ENCODE data around the gene GFRA4.
A peak's percentile ranks its signal among the peaks of the same experiment; 100 is the strongest.

Gene GFRA4

GRCh38 chr20:3691897-3692296, 28.7 kb upstream of the GFRA4 start:
- Histone ChIP-seq H3K36me3 (ENCODE audit: control insufficient read depth, insufficient read depth, low read length) (no peaks in the 10 kb centered on the region), H3K4me1 (ENCODE audit: control insufficient read depth, insufficient read depth, low read length) (peaks cover 3% of the 10 kb centered on the region; the same call in 1 of the 2 replicates), H3K27me3 (ENCODE audit: control insufficient read depth, insufficient read depth, low read length) (no peaks in the 10 kb centered on the region), H3K4me3 (ENCODE audit: low read depth, low read length) (no peak overlapping the region), H3K9me3 (ENCODE audit: control insufficient read depth, insufficient read depth, low read depth, low read length) (peaks cover 6% of the 10 kb centered on the region), H3K9ac (ENCODE audit: low read length) (no peak overlapping the region), H3K27ac (ENCODE audit: low read depth, low read length) (no peak overlapping the region)

DNA sequence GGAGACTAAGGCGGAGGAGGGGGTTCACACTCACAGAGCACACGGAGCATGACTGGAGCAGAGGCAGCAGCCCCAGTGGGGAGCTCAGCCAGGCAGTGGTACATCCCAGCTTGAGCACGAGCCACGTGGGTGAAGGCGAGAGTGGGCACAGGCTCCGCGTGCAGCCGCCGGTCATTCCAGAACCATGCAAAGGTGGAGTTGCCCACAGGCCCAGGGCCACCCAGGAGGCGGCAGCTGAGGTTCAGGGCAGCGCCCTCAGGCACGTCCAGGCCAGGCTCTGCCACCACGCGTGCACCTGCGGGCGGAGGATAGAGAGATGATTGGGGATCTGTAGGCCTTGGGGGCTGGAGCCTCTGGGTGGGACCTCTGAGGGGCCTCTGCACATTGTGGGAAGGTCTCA, 28.1 kb upstream of the GFRA4 start:
- Histone ChIP-seq H3K9me3 (ENCODE audit: control insufficient read depth, insufficient read depth, low read depth, low read length) (peaks cover 2% of the 10 kb centered on the region), H3K36me3 (ENCODE audit: control insufficient read depth, insufficient read depth, low read length) (no peaks in the 10 kb centered on the region), H3K27me3 (ENCODE audit: control insufficient read depth, insufficient read depth, low read length) (no peaks in the 10 kb centered on the region)

DNA sequence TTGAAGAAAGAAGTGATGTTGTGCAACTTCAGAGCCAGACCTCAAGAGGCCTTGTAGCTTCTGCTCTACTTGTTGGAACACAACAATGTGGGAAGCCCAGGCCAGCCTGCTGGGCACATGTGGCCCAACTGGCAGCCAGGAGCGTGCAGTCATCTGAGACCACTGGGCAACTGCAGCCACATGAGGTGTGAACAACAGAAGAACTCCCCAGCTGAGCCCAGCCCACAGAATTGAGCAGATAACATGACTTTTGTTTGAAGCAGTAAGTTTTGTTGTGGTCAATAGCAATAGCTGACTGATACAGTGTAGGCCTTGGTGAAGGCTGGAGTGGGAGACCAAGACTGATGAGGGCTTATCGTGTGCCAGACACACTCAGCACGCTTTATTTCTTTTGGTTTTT, 27.2 kb upstream of the GFRA4 start:
- Histone ChIP-seq H3K4me3 (ENCODE audit: low read depth, low read length) (no peak overlapping the region), H3K9me3 (ENCODE audit: control insufficient read depth, insufficient read depth, low read depth, low read length) (no peaks in the 10 kb centered on the region), H3K4me1 (ENCODE audit: control insufficient read depth, insufficient read depth, low read length) (peaks cover 4% of the 10 kb centered on the region), H3K27ac (ENCODE audit: low read depth, low read length) (no peak overlapping the region), H3K9ac (ENCODE audit: low read length) (no peak overlapping the region), H3K27me3 (ENCODE audit: control insufficient read depth, insufficient read depth, low read length) (no peaks in the 10 kb centered on the region), H3K36me3 (ENCODE audit: control insufficient read depth, insufficient read depth, low read length) (no peaks in the 10 kb centered on the region)

More for the DNA sequence above, 28.1 kb upstream of the GFRA4 start:
- Histone ChIP-seq H3K27ac (ENCODE audit: low read depth, low read length) (no peak overlapping the region), H3K4me3 (ENCODE audit: low read depth, low read length) (no peak overlapping the region), H3K4me1 (ENCODE audit: control insufficient read depth, insufficient read depth, low read length) (peaks cover 3% of the 10 kb centered on the region; the same call in 1 of the 2 replicates), H3K9ac (ENCODE audit: low read length) (no peak overlapping the region)

DNA sequence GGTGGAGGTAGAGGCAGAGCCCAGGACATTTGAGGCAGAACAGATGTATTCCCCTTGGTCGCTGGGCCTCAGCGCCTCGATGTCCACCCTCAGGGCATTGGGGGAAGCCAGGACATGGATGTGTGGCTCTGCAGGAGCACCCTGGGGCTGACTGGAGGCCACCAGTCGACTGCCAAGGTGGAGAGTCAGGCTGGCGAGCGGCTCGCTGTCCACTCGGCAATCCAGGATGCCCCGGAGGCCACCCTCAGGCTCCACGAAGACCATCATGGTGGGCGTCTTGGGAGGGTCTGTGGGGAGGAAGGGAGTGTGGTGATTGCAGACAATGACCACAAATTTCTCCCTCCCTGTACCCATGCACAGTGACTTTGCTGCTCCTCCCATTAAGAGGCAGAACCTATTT, 26.8 kb upstream of the GFRA4 start:
- H3K9ac ChIP-seq (ENCODE audit: low read length), result no peak overlapping the region
- H3K4me3 ChIP-seq (ENCODE audit: low read depth, low read length), result no peak overlapping the region
- no peak overlapping the region for H3K27ac ChIP-seq (ENCODE audit: low read depth, low read length)
- H3K27me3 ChIP-seq (ENCODE audit: control insufficient read depth, insufficient read depth, low read length), result peaks cover 4% of the 10 kb centered on the region; the same call in 1 of the 2 replicates
- no peaks in the 10 kb centered on the region for H3K36me3 ChIP-seq (ENCODE audit: control insufficient read depth, insufficient read depth, low read length)
- H3K4me1 ChIP-seq (ENCODE audit: control insufficient read depth, insufficient read depth, low read length), result peaks cover 8% of the 10 kb centered on the region
- H3K9me3 ChIP-seq (ENCODE audit: control insufficient read depth, insufficient read depth, low read depth, low read length), result no peaks in the 10 kb centered on the region

- H3K27me3 ChIP-seq (ENCODE audit: control insufficient read depth, insufficient read depth, low read length), result peaks cover 10% of the 10 kb centered on the region; the same call in 1 of the 2 replicates
- no peak overlapping the region for H3K27ac ChIP-seq (ENCODE audit: low read depth, low read length)
- H3K36me3 ChIP-seq (ENCODE audit: control insufficient read depth, insufficient read depth, low read length), result no peaks in the 10 kb centered on the region
- peaks cover 17% of the 10 kb centered on the region for H3K4me1 ChIP-seq (ENCODE audit: control insufficient read depth, insufficient read depth, low read length)
- no peaks in the 10 kb centered on the region for H3K9me3 ChIP-seq (ENCODE audit: control insufficient read depth, insufficient read depth, low read depth, low read length)
- no peak overlapping the region for H3K4me3 ChIP-seq (ENCODE audit: low read depth, low read length)
- H3K9ac ChIP-seq (ENCODE audit: low read length), result no peak overlapping the region
These were observed 24.5 kb upstream of the GFRA4 start for GRCh38 chr20:3687655-3688054.

DNA sequence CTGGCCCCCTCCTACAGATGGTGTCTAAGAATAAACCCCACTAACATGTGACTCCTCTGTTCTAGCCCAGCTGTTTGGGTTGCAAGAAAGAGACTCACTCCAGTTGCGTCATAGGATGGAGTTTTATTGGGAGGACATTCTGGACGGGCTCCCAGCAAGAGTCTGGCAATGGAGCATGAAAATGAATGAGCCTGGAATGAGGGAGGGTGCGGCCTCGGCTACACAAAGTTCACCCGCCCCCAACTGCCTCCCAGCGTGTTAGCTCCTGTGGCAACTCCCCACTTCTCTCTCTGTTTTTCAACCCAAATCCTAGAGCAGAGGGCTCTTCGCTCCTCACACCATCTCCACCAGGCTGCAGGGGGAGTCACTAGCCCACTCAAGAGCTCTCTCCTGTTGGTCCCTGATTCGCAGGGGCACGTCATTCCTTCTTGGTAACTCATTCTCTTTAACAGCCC, 23.7 kb upstream of the GFRA4 start:
- no peaks in the 10 kb centered on the region for H3K9me3 ChIP-seq (ENCODE audit: control insufficient read depth, insufficient read depth, low read depth, low read length)
- no peaks in the 10 kb centered on the region for H3K36me3 ChIP-seq (ENCODE audit: control insufficient read depth, insufficient read depth, low read length)
- no peak overlapping the region for H3K9ac ChIP-seq (ENCODE audit: low read length)
- peaks cover 19% of the 10 kb centered on the region for H3K4me1 ChIP-seq (ENCODE audit: control insufficient read depth, insufficient read depth, low read length)
- H3K27ac ChIP-seq (ENCODE audit: low read depth, low read length), result no peak overlapping the region
- no peak overlapping the region for H3K4me3 ChIP-seq (ENCODE audit: low read depth, low read length)
- peaks cover 16% of the 10 kb centered on the region for H3K27me3 ChIP-seq (ENCODE audit: control insufficient read depth, insufficient read depth, low read length)

DNA sequence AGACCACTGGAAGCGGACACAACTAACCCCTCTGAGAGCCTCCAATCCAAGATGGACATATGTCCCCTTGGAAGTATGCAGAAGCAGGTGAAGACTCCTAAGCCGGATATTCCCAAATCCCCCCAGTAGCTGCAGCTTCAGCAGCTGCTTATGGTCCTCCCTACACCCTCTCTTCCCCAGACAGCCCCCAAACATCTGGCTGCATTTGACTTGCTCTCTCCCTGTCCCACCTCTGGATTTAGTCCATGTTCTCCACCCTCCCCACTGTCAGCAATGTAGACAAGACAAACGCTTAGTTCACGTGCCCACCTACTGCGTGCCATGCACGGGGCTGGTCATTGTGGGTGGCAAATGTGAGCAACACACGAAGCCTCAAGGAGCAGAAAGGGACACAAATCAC, 23.2 kb upstream of the GFRA4 start:
- no peak overlapping the region for H3K27ac ChIP-seq (ENCODE audit: low read depth, low read length)
- H3K4me3 ChIP-seq (ENCODE audit: low read depth, low read length), result no peak overlapping the region
- peaks cover 20% of the 10 kb centered on the region for H3K4me1 ChIP-seq (ENCODE audit: control insufficient read depth, insufficient read depth, low read length)
- no peaks in the 10 kb centered on the region for H3K36me3 ChIP-seq (ENCODE audit: control insufficient read depth, insufficient read depth, low read length)
- no peaks in the 10 kb centered on the region for H3K9me3 ChIP-seq (ENCODE audit: control insufficient read depth, insufficient read depth, low read depth, low read length)
- no peak overlapping the region for H3K9ac ChIP-seq (ENCODE audit: low read length)
- peaks cover 20% of the 10 kb centered on the region for H3K27me3 ChIP-seq (ENCODE audit: control insufficient read depth, insufficient read depth, low read length)

- H3K27ac ChIP-seq (ENCODE audit: low read depth, low read length), result no peak overlapping the region
- no peaks in the 10 kb centered on the region for H3K36me3 ChIP-seq (ENCODE audit: control insufficient read depth, insufficient read depth, low read length)
- no peaks in the 10 kb centered on the region for H3K9me3 ChIP-seq (ENCODE audit: control insufficient read depth, insufficient read depth, low read depth, low read length)
- peaks cover 24% of the 10 kb centered on the region for H3K27me3 ChIP-seq (ENCODE audit: control insufficient read depth, insufficient read depth, low read length)
- no peak overlapping the region for H3K9ac ChIP-seq (ENCODE audit: low read length)
- H3K4me1 ChIP-seq (ENCODE audit: control insufficient read depth, insufficient read depth, low read length), result peaks cover 31% of the 10 kb centered on the region
- no peak overlapping the region for H3K4me3 ChIP-seq (ENCODE audit: low read depth, low read length)
These were observed 22.1 kb upstream of the GFRA4 start for GRCh38 chr20:3685341-3685740.

- peak within 1 kb of the TSS; percentile 76 for H3K4me3 ChIP-seq (ENCODE audit: low read depth, low read length)
- peaks cover 38% of the 10 kb centered on the region for H3K4me1 ChIP-seq (ENCODE audit: control insufficient read depth, insufficient read depth, low read length)
- no peaks in the 10 kb centered on the region for H3K9me3 ChIP-seq (ENCODE audit: control insufficient read depth, insufficient read depth, low read depth, low read length)
- peaks cover 24% of the 10 kb centered on the region for H3K27me3 ChIP-seq (ENCODE audit: control insufficient read depth, insufficient read depth, low read length)
- no peak within 1 kb of the TSS for H3K27ac ChIP-seq (ENCODE audit: low read depth, low read length)
- H3K9ac ChIP-seq (ENCODE audit: low read length), result peak within 1 kb of the TSS; percentile 63
- H3K36me3 ChIP-seq (ENCODE audit: control insufficient read depth, insufficient read depth, low read length), result no peaks in the 10 kb centered on the region
These were observed 19.0 kb upstream of the GFRA4 start, which contains the start of gene ADAM33 for GRCh38 chr20:3681931-3682781. TSS of gene ADAM33 (minus strand) at chr20:3682010. CDS start at chr20:3682004, 6 bp downstream.

GRCh38 chr20:3681352-3681930, 18.2 kb upstream of the GFRA4 start:
- H3K27me3 ChIP-seq (ENCODE audit: control insufficient read depth, insufficient read depth, low read length), result peaks cover 24% of the 10 kb centered on the region
- no peak overlapping the region for H3K27ac ChIP-seq (ENCODE audit: low read depth, low read length)
- H3K36me3 ChIP-seq (ENCODE audit: control insufficient read depth, insufficient read depth, low read length), result no peaks in the 10 kb centered on the region
- H3K9ac ChIP-seq (ENCODE audit: low read length), result peak overlapping the region; percentile 63
- peak overlapping the region; percentile 76 for H3K4me3 ChIP-seq (ENCODE audit: low read depth, low read length)
- no peaks in the 10 kb centered on the region for H3K9me3 ChIP-seq (ENCODE audit: control insufficient read depth, insufficient read depth, low read depth, low read length)
- H3K4me1 ChIP-seq (ENCODE audit: control insufficient read depth, insufficient read depth, low read length), result peaks cover 40% of the 10 kb centered on the region

DNA sequence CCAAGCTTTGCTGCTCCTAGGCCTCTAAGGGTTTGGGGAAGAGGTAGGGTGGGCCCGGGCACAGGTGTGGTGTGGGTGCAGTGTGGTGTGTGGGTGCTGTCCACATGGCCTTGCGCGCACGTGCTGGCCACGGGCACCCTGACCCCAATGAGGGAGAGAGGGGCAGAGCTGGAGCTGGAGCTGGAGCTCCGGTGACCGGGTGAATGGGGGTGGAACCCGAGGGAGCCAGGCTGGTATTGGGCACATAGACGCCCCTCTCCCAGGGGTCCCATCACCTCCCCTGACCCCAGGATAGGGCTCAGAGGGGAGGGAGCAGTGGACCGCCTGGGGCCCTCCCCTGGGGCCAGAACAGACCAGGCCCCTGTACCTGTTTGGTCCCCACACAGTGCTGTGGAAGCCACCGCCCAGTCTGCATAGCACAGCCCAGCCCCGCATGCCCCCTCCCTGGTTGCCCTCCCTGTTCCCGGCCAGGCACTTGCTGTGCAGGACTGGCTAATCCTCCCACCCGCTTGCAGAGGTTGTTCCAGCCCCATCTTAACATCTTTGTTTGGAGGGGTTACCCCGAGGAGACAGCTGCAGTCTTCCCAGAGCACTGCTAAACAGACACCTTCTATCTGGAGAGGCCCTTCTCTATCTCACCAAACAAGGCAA, 17.6 kb upstream of the GFRA4 start:
- H3K27ac ChIP-seq (ENCODE audit: low read depth, low read length), result no peak overlapping the region
- peaks cover 27% of the 10 kb centered on the region for H3K27me3 ChIP-seq (ENCODE audit: control insufficient read depth, insufficient read depth, low read length)
- H3K4me1 ChIP-seq (ENCODE audit: control insufficient read depth, insufficient read depth, low read length), result peaks cover 40% of the 10 kb centered on the region
- H3K9me3 ChIP-seq (ENCODE audit: control insufficient read depth, insufficient read depth, low read depth, low read length), result no peaks in the 10 kb centered on the region
- H3K4me3 ChIP-seq (ENCODE audit: low read depth, low read length), result peak overlapping the region; percentile 76
- H3K36me3 ChIP-seq (ENCODE audit: control insufficient read depth, insufficient read depth, low read length), result no peaks in the 10 kb centered on the region
- peak overlapping the region; percentile 63 for H3K9ac ChIP-seq (ENCODE audit: low read length)
